ENCODE results near the gene SLC6A14.

The SLC6A14 gene

GRCh38 chrX:116436358-116436816 lies at the start of gene SLC6A14:
Gene SLC6A14 (plus strand): TSS chrX:116436606. CDS start chrX:116436710, 104 bp downstream.
- DNase-seq (ENCODE audit: low read depth): no peak

DNA sequence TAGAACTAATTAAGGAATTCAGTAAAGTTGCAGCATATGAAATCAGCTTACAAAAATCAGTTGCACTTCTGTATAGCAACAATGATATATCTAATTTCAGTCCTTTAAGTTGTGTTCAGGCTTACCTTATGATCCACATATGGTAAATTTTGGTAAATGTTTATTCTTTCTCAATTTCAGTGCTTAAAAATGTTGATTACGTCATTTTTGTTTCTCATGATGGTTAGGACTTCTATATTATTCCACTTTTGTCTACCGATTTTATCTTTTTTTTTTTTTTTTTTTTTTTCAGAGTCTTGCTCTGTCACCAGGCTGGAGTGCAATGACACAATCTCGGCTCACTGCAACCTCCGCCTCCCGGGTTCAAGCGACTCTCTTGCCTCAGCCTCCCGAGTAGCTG lies 40.7 kb upstream of the SLC6A14 start:
- DNase-seq (ENCODE audit: low read depth): no peak

GRCh38 chrX:116399681-116400080 lies 36.7 kb upstream of the SLC6A14 start:
- DNase-seq (ENCODE audit: low read depth): no peak

DNA sequence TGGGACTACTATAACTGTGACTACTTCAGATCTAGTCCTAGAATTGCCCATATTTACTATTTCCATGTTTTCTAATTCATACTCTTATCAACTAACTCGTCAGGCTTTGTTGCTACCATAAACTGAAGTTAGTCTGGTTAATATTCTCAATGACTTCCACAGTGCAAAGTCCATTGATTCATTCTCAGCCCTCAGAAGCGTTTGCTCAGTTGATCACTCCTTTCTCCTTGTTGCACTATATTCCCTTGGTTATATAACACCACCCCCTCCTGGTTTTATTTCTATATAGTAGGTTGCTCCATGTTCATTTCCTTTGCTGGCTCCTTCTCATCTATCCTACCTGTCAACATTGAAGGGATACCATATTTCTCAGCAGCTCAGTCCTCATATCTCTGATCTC lies 27.2 kb upstream of the SLC6A14 start:
- no peak for DNase-seq (ENCODE audit: low read depth)

DNA sequence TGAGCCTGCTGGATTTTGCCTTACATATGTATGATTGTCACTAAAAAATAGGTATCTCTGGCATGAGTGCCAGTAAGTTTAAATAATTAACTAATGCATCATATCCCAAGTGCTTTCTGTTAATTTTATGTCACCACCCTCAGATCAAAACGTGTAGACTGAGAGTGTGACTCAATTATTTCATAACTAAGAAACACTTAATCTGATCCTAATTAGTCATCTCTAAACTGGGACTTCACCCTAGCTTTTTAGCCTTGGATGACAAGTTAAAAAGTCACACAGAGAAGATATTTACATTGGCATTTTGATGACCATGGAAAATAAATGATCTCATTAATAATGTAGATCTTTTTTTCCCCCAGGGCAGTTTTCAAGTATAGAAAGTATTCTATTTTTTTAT lies 23.1 kb upstream of the SLC6A14 start:
- DNase-seq (ENCODE audit: low read depth): no peak

DNA sequence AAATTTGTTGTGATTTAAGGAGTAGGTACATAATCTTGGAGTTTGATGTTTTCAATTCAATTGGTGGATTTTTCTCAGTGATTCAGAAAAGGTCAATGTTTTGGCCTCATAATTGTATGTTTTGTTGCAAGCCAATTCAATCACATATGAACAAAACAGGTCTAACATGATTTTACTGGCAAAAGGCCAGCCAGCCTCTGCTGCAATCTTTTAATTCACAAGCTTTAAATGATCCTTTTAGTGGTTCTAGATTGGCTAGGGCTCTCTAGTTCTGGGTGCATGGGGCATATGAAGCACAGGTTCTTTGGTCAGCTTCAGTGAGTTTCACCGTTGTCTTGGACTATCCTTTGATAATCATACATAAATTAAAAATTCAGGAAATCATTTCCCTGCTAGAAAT lies 19.2 kb upstream of the SLC6A14 start:
- no peak for DNase-seq (ENCODE audit: low read depth)

- DNase-seq (ENCODE audit: low read depth): no peak
Measured at GRCh38 chrX:116417968-116418367, 18.4 kb upstream of the SLC6A14 start.

- DNase-seq (ENCODE audit: low read depth): no peak
Measured at GRCh38 chrX:116427978-116428377, 8.4 kb upstream of the SLC6A14 start.

- no peak for DNase-seq (ENCODE audit: low read depth)
Measured at GRCh38 chrX:116435597-116435996, 809 bp upstream of the SLC6A14 start.

GRCh38 chrX:116449156-116449555 lies 12.8 kb downstream of the SLC6A14 start:
- DNase-seq (ENCODE audit: low read depth): no peak

- DNase-seq (ENCODE audit: low read depth): no peak
Measured at GRCh38 chrX:116462822-116463221, 26.4 kb downstream of the SLC6A14 start, which contains the start of gene CT83. Gene CT83 (minus strand): TSS chrX:116462976. CDS start chrX:116462856, 120 bp downstream.

DNA sequence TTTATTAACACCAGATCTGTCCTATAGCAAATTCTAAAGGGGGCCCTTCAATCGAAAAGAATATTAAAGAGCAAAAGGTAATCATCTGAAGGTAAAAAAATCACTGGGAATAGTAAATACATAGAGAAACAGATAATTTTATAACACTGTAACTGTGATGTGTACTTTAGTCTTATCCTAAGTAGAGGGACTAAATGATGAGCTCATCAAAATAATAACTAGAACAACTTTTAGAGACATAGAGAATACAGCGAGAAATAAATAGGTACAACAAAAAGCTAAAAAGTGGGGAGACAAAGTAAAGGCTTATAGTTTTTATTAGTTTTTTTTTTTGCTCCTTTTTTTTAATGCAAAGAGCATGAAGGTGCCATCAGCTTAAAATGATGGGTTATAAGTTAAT lies 43.7 kb downstream of the SLC6A14 start:
- no peak for DNase-seq (ENCODE audit: low read depth)

DNA sequence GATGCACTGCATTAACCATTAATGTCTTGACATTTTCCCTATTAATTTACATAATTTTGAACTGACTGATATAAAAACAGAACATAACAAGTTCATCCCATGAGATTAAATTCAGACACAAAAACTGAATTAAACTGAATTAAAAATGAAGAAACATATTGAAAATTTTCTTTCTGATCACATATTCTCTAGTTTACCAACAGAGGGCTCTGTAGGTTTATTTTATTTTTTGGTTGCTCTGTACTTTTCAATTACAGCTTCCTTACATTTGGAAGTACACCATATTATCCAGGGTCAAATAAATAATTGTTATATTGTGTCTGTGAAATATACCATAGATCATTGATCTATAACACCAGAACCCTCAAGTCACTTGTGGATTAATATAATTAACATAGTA lies 53.7 kb downstream of the SLC6A14 start:
- DNase-seq (ENCODE audit: low read depth): no peak

DNA sequence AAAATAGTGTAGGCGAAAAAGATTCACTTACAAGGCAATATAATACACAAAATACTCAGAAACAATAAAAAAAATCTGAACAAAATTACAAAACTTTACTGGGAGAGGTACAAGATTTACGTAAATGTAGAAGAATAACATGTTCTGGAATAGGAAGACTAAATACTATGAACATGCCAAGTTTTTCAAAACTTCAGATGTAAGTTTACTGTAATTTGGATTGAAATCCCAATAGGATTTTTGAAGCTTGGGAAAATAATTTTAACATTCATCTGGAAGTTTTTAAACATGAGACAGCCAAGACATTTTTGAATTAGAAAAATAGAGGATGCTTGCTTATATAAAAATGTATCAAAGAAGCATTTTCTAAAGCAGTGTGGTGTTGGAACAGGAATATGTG lies 56.9 kb downstream of the SLC6A14 start:
- DNase-seq (ENCODE audit: low read depth): no peak

DNA sequence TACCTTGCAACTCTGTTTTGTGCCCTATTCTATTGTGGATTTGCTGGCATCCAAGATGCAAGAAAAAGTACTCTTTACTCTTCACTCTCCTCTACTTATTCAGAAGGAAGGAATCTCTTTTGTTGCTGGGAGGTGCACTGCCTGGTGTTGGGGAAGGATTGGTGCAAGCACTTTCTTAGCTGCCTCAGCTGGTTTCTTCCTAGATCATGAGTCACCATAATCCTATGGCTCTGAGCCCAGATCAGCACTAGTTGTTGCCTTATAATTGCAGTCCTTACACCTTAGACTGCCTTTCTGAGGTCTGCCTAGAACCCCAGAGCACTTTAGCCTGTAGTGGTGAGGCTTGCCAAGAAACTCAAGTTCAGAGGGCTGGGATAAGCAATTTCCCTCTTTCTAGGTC lies 63.4 kb downstream of the SLC6A14 start:
- DNase-seq (ENCODE audit: low read depth): no peak

All from stimulated activated CD8-positive, alpha-beta memory T cell treated with anti-CD3 and anti-CD28 coated beads, Interleukin-15, amount 100 ng/mL, for 1 hour (primary cell).